Keratinocyte (primary cell): ENCODE results near the gene PKNOX2. TPM values are rescaled to one million over a fixed set of nuclear protein-coding genes. Genes with fewer than 3 reads are reported as not detected.

Source experiments
- DNase-seq: peaks from one replicate; pipeline ENCODE4 v3.0.0-alpha.2; 2011; ENCODE audit warnings: low read depth, missing footprints, low spot score
- FAIRE-seq: peaks from 2 replicates; lab custom pipeline; 2011; peaks lifted over from hg19 to GRCh38; lab: Jason Lieb, UNC
- H2AFZ ChIP-seq: 2 replicates; pipeline ENCODE4 v1.6.0; 2012; ENCODE audit warnings: low read length, control low read depth, inconsistent platforms; ENCODE audit not compliant: control insufficient read depth
- H3K27ac ChIP-seq: 2 replicates; pipeline ENCODE4 v1.5.1; 2011; ENCODE audit warnings: low read length; ENCODE audit not compliant: control insufficient read depth, insufficient read depth
- H3K27me3 ChIP-seq: 3 replicates; pipeline ENCODE4 v1.6.0; 2011; ENCODE audit warnings: low read length; ENCODE audit not compliant: control insufficient read depth, insufficient read depth; ENCODE audit errors: extremely low read depth
- H3K36me3 ChIP-seq, 2 experiments: 2 replicates in 1 of 2; 3 replicates in 1 of 2; pipeline ENCODE4 v1.5.1; 2011; ENCODE audit warnings: low read length in 2 of 2, mild to moderate bottlenecking in 1 of 2; ENCODE audit not compliant: control insufficient read depth in 2 of 2, insufficient read depth in 2 of 2; ENCODE audit errors: extremely low read depth in 1 of 2
- H3K4me1 ChIP-seq: 3 replicates; pipeline ENCODE4 v1.5.1; 2011; ENCODE audit warnings: low read length; ENCODE audit not compliant: control insufficient read depth, insufficient read depth; ENCODE audit errors: extremely low read depth
- H3K4me2 ChIP-seq: 3 replicates; pipeline ENCODE4 v1.6.0; 2011; ENCODE audit warnings: low read depth, low read length; ENCODE audit not compliant: control insufficient read depth, insufficient read depth; ENCODE audit errors: extremely low read depth
- H3K4me3 ChIP-seq, 3 experiments: fragments of 200-600 bp in 1 of 3; sonication (generic) in 1 of 3; 2 replicates in 2 of 3; 3 replicates in 1 of 3; pipeline ENCODE4 v1.5.1; 2011 to 2016; ENCODE audit warnings: low read length in 3 of 3, mild to moderate bottlenecking in 3 of 3, control low read depth in 2 of 3, inconsistent platforms in 1 of 3, low read depth in 1 of 3, mixed read lengths in 1 of 3, mixed run types in 1 of 3, moderate library complexity in 1 of 3; ENCODE audit not compliant: control insufficient read depth in 2 of 3, insufficient read depth in 2 of 3; ENCODE audit errors: extremely low read depth in 1 of 3
- H3K79me2 ChIP-seq: 2 replicates; pipeline ENCODE4 v1.6.0; 2012; ENCODE audit warnings: low read length; ENCODE audit not compliant: control insufficient read depth, insufficient read depth
- H3K9ac ChIP-seq: 3 replicates; pipeline ENCODE4 v1.6.0; 2011; ENCODE audit warnings: low read length; ENCODE audit not compliant: control insufficient read depth, insufficient read depth; ENCODE audit errors: extremely low read depth
- H3K9me1 ChIP-seq: 3 replicates; pipeline ENCODE4 v1.6.0; 2011; ENCODE audit warnings: low read length; ENCODE audit not compliant: control insufficient read depth, insufficient read depth; ENCODE audit errors: extremely low read depth
- H3K9me3 ChIP-seq: 2 replicates; pipeline ENCODE4 v1.5.1; 2012; ENCODE audit warnings: low read depth, low read length; ENCODE audit not compliant: control insufficient read depth
- H4K20me1 ChIP-seq: 3 replicates; pipeline ENCODE4 v1.6.0; 2011; ENCODE audit warnings: low read length; ENCODE audit not compliant: control insufficient read depth, insufficient read depth; ENCODE audit errors: extremely low read depth
- EZH2 ChIP-seq: IDR thresholded peaks from one replicate; pipeline ENCODE4 v1.6.1; 2012; ENCODE audit warnings: inconsistent platforms, mild to moderate bottlenecking, low read length, moderate library complexity
- dilution Hi-C: fragments of 300-500 bp; cut with MboI; formaldehyde crosslinking; loops from one replicate; pipeline ENCODE4 v1.7.0; 2020; ENCODE audit warnings: low sequenced_read_pairs; ENCODE audit not compliant: extremely low pct_ligation_motif_present
- polyA plus RNA-seq, 5 experiments: library from polyadenylated mRNA; depleted of rRNA in 3 of 5; stranded (reverse) in 3 of 5; stranded (forward) in 1 of 5; unstranded in 1 of 5; fragments of >200 nt; gene quantifications; 1 replicate in 1 of 5; 2 replicates in 3 of 5; 3 replicates in 1 of 5; pipeline versions ENCODE4 v1.2.1 to v1.2.3, GENCODE V29; 2011 to 2012; ENCODE audit warnings: missing spikeins in 2 of 5, low read depth in 1 of 5, low replicate concordance in 1 of 5
- TF ChIP-seq, protein P1 (sequence below), 3 experiments: IDR thresholded peaks in 1 of 3; conservative IDR thresholded peaks in 1 of 3; optimal IDR thresholded peaks in 1 of 3; 2 replicates in 2 of 3; 3 replicates in 1 of 3; pipeline versions ENCODE3 to v1.5.1; 2011; ENCODE audit warnings: low read length in 3 of 3, mild to moderate bottlenecking in 3 of 3, moderate library complexity in 2 of 3, control low read depth in 1 of 3, inconsistent platforms in 1 of 3; ENCODE audit not compliant: insufficient read depth in 2 of 3; ENCODE audit errors: extremely low read depth in 1 of 3

The PKNOX2 gene
- polyA plus RNA-seq, 1 donor (not counting 4 experiments of a cell fraction or from before 2014, with no cell fraction given) = 0.05 TPM

DNA sequence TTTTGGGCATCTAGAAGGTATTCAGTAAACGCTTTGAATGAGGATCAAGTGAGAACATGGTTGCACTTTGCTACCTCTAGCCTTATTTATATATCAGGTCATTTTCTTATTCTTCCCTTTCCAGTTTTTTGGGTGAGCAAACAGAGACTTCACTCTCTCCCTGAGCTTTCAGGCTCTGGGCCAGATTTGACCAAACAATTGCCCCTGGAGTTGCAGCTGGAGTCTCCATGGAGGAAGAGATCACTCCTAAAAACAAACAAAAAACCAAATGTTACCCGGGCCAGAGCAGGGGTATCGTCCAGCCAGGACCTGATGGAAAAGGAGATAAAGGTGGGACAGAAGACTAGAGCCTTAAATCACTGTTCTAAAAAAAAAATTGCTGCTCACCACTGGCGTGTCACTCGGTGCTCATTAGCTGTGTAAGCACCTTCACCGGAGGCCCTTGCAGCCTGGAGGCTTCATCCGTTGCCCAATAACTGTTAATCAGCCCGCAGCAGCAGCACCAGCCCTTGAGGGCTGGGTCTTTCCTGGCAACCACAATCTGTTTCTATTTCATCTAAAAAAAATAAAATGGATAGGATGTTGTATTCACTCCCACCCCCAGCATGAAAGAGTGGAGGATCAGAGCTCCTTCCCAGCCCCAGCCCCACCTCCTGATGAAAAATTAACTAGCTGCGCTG lies 125.0 kb downstream of the PKNOX2 start:
- FAIRE-seq = no peak
- Histone ChIP-seq H3K27me3 (peaks cover 3% of the 10 kb centered on the region), H3K36me3 (no peaks in the 10 kb centered on the region), H3K4me1 (no peaks in the 10 kb centered on the region), H3K79me2 (no peaks in the 10 kb centered on the region), H3K27ac (no peak overlapping the region), H3K9ac (no peak overlapping the region), H3K9me1 (no peaks in the 10 kb centered on the region), H2AFZ (no peak overlapping the region), H3K9me3 (no peaks in the 10 kb centered on the region), H3K4me2 (no peak overlapping the region), H4K20me1 (no peaks in the 10 kb centered on the region), H3K4me3 (no peak overlapping the region)
- dilution Hi-C loops = no loop called here
- no peak for DNase-seq
- TF ChIP-seq, protein P1, sequence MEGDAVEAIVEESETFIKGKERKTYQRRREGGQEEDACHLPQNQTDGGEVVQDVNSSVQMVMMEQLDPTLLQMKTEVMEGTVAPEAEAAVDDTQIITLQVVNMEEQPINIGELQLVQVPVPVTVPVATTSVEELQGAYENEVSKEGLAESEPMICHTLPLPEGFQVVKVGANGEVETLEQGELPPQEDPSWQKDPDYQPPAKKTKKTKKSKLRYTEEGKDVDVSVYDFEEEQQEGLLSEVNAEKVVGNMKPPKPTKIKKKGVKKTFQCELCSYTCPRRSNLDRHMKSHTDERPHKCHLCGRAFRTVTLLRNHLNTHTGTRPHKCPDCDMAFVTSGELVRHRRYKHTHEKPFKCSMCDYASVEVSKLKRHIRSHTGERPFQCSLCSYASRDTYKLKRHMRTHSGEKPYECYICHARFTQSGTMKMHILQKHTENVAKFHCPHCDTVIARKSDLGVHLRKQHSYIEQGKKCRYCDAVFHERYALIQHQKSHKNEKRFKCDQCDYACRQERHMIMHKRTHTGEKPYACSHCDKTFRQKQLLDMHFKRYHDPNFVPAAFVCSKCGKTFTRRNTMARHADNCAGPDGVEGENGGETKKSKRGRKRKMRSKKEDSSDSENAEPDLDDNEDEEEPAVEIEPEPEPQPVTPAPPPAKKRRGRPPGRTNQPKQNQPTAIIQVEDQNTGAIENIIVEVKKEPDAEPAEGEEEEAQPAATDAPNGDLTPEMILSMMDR (optimal IDR thresholded peaks at IDR 0.05 in 1 of 3, IDR thresholded peaks at IDR 0.05 in 1 of 3, conservative IDR thresholded peaks at IDR 0.05 in 1 of 3; ENCODE audit: extremely low read depth in 1 of 3, insufficient read depth in 2 of 3, low read length in 3 of 3) = no peak
- no peak for TF ChIP-seq EZH2

DNA sequence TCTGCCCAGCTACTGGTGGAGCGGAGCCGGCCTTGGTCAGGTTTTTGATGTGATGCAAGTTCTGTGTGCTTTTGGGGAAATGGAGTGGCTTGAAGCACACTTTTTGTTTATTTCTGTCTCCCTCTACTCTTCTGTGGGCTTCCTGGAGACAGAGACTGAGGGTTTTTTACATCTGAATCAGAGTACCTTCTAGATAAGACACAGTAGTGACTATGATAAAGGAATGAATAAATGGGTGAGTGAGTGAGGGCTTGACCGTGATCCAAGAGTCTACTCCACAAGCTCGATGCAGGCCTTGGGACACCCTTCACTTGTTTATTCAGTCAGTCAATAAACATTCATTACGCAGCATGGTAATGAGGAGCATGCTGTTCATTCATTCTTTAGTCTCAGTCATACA lies 125.7 kb downstream of the PKNOX2 start:
- no peaks in the 10 kb centered on the region for H4K20me1 ChIP-seq
- dilution Hi-C loops = no loop called here
- no peaks in the 10 kb centered on the region for H3K9me3 ChIP-seq
- TF ChIP-seq EZH2 = no peak
- TF ChIP-seq, protein P1 (optimal IDR thresholded peaks at IDR 0.05 in 1 of 3, IDR thresholded peaks at IDR 0.05 in 1 of 3, conservative IDR thresholded peaks at IDR 0.05 in 1 of 3; ENCODE audit: extremely low read depth in 1 of 3, insufficient read depth in 2 of 3, low read length in 3 of 3) = no peak
- H3K79me2 ChIP-seq = no peaks in the 10 kb centered on the region
- no peaks in the 10 kb centered on the region for H3K36me3 ChIP-seq
- H3K9ac ChIP-seq = no peak overlapping the region
- FAIRE-seq = no peak
- H3K4me3 ChIP-seq = no peak overlapping the region
- no peak overlapping the region for H2AFZ ChIP-seq
- H3K4me1 ChIP-seq = no peaks in the 10 kb centered on the region
- no peaks in the 10 kb centered on the region for H3K9me1 ChIP-seq
- no peak overlapping the region for H3K27ac ChIP-seq
- no peak overlapping the region for H3K4me2 ChIP-seq
- DNase-seq = no peak
- H3K27me3 ChIP-seq = peaks cover 10% of the 10 kb centered on the region
